HCT116 (cell line): ENCODE data around the gene CACNA1A. TPM values are rescaled to one million over a fixed set of nuclear protein-coding genes. Genes with fewer than 3 reads are reported as not detected.

Experiments
- ATAC-seq: fragments of 200-7000 bp; cut with Tn5 transposase; 2 replicates; pipeline ENCODE4 v1.9.1; 2020; ENCODE audit warnings: mild to moderate bottlenecking, moderate library complexity
- BruUV-seq: library from RNA; stranded (reverse); fragments of 400-500 nt; replicated peaks from 2 replicates; lab custom pipeline; 2021; lab: Mats Ljungman, UMichigan
- CTCF ChIA-PET: fragments of 300-600 bp; sonication (Branson Sonifier 250); formaldehyde crosslinking; loops from one replicate; lab custom pipeline; 2021; ENCODE audit warnings: antibody characterized with exemption; lab: Charles Lee
- POLR2A ChIA-PET: fragments of 300-600, 350-600 bp; sonication (Branson Sonifier 250); formaldehyde crosslinking; loops from one replicate; lab custom pipeline; 2021; ENCODE audit warnings: antibody characterized with exemption; lab: Charles Lee
- RAD21 ChIA-PET, 2 experiments: fragments of 300-600 bp; sonication (Branson Sonifier 250); formaldehyde crosslinking; loops; one replicate each; lab custom pipeline; 2023; ENCODE audit warnings: low total read pairs in 2 of 2; ENCODE audit not compliant: uncharacterized antibody in 2 of 2, unreplicated experiment in 2 of 2, low non-redundant PET in 1 of 2; lab: Charles Lee
- DNase-seq: peaks from one replicate; pipeline ENCODE4 v3.0.0-alpha.2; 2010; ENCODE audit warnings: low read depth, low spot score
- H2AFZ ChIP-seq: fragments of 200-600 bp; shearing (Covaris generic), sonication (generic); 2 replicates; pipeline ENCODE4 v1.6.1; 2017; ENCODE audit warnings: low read depth, mixed run types, mixed read lengths, antibody characterized with exemption, low read length; ENCODE audit not compliant: poor library complexity, severe bottlenecking
- H3K27ac ChIP-seq: 2 replicates; pipeline ENCODE4 v1.5.1; 2012; ENCODE audit warnings: low read depth, low read length
- H3K27me3 ChIP-seq: fragments of 200-600 bp; sonication (generic); 2 replicates; pipeline ENCODE4 v1.6.1; 2016; ENCODE audit warnings: mixed run types, low read length, mixed read lengths; ENCODE audit not compliant: insufficient read depth
- H3K36me3 ChIP-seq, 2 experiments: fragments of 200-500 bp in 1 of 2; fragments of 200-600 bp in 1 of 2; sonication (Bioruptor generic) in 1 of 2; sonication (generic) in 1 of 2; 2 replicates each; pipeline versions ENCODE4 v1.5.1 to v1.6.1; 2014 to 2016; ENCODE audit warnings: low read length in 2 of 2, inconsistent platforms in 1 of 2, mixed read lengths in 1 of 2, mixed run types in 1 of 2; ENCODE audit not compliant: insufficient read depth in 2 of 2, control insufficient read depth in 1 of 2
- H3K4me1 ChIP-seq, 2 experiments: fragments of 200-600 bp in 1 of 2; sonication (generic) in 1 of 2; 2 replicates each; pipeline versions ENCODE4 v1.5.1 to v1.6.1; 2012 to 2017; ENCODE audit warnings: low read length in 2 of 2, inconsistent platforms in 1 of 2, mild to moderate bottlenecking in 1 of 2, mixed read lengths in 1 of 2, mixed run types in 1 of 2, moderate library complexity in 1 of 2; ENCODE audit not compliant: insufficient read depth in 2 of 2, control insufficient read depth in 1 of 2
- H3K4me2 ChIP-seq: fragments of 200-600 bp; sonication (generic); 2 replicates; pipeline ENCODE4 v1.6.1; 2017; ENCODE audit warnings: mixed run types, low read length, mixed read lengths
- H3K4me3 ChIP-seq, 2 experiments: fragments of 200-600 bp in 1 of 2; sonication (generic) in 1 of 2; replicated peaks in 1 of 2; 2 replicates each; pipeline ENCODE4 v1.5.1; 2011 to 2016; ENCODE audit warnings: low read length in 2 of 2, control low read depth in 1 of 2, low read depth in 1 of 2, mild to moderate bottlenecking in 1 of 2, mixed read lengths in 1 of 2, mixed run types in 1 of 2
- H3K79me2 ChIP-seq: fragments of 200-600 bp; sonication (generic); 2 replicates; pipeline ENCODE4 v1.6.1; 2017; ENCODE audit warnings: mild to moderate bottlenecking, mixed run types, low read length, moderate library complexity, mixed read lengths; ENCODE audit not compliant: insufficient read depth
- H3K9ac ChIP-seq: fragments of 200-600 bp; sonication (generic); 2 replicates; pipeline ENCODE4 v1.6.1; 2016; ENCODE audit warnings: low read length, mixed read lengths
- H3K9me2 ChIP-seq: fragments of 200-600 bp; sonication (generic), shearing (Covaris generic); 2 replicates; pipeline ENCODE4 v1.6.1; 2017; ENCODE audit warnings: mixed run types, mild to moderate bottlenecking, moderate library complexity; ENCODE audit not compliant: insufficient read depth
- H3K9me3 ChIP-seq, 2 experiments: fragments of 200-500 bp in 1 of 2; fragments of 200-600 bp in 1 of 2; sonication (Bioruptor generic) in 1 of 2; sonication (generic) in 1 of 2; 2 replicates each; pipeline ENCODE4 v1.6.1; 2014 to 2017; ENCODE audit warnings: low read length in 2 of 2, mixed read lengths in 2 of 2, inconsistent platforms in 1 of 2, low read depth in 1 of 2, mild to moderate bottlenecking in 1 of 2, mixed run types in 1 of 2, moderate library complexity in 1 of 2; ENCODE audit not compliant: control insufficient read depth in 1 of 2, insufficient read depth in 1 of 2
- H4K20me1 ChIP-seq: fragments of 200-600 bp; sonication (generic), shearing (Covaris generic); 2 replicates; pipeline ENCODE4 v1.6.1; 2017; ENCODE audit warnings: mixed run types, mild to moderate bottlenecking, moderate library complexity; ENCODE audit not compliant: insufficient read depth
- CEBPB ChIP-seq: IDR thresholded peaks from 2 replicates; pipeline ENCODE4 v1.6.1; 2012; ENCODE audit warnings: low read depth
- ELF1 ChIP-seq: IDR thresholded peaks from 2 replicates; pipeline ENCODE4 v1.6.1; 2012; ENCODE audit warnings: low read depth, borderline replicate concordance
- EZH2 ChIP-seq: fragments of 200-600 bp; sonication (generic); IDR thresholded peaks from 2 replicates; pipeline ENCODE4 v1.6.1; 2017; ENCODE audit warnings: antibody characterized with exemption, mixed run types
- EZH2phosphoT487 ChIP-seq: fragments of 200-600 bp; IDR thresholded peaks from 2 replicates; pipeline ENCODE4 v1.6.1; 2018; ENCODE audit warnings: antibody characterized with exemption, borderline replicate concordance
- FOSL1 ChIP-seq: IDR thresholded peaks from 2 replicates; pipeline ENCODE4 v1.6.1; 2012; ENCODE audit warnings: low read depth
- JUND ChIP-seq: IDR thresholded peaks from 2 replicates; pipeline ENCODE4 v1.6.1; 2012
- POLR2A ChIP-seq: IDR thresholded peaks from 2 replicates; pipeline ENCODE4 v1.7.0; 2011; ENCODE audit warnings: borderline replicate concordance; ENCODE audit not compliant: insufficient read depth, insufficient read length; ENCODE audit errors: extremely low read depth
- POLR2AphosphoS5 ChIP-seq: IDR thresholded peaks from 2 replicates; pipeline ENCODE4 v1.6.1; 2011; ENCODE audit warnings: mild to moderate bottlenecking, low read depth, low read length, moderate library complexity
- SIN3A ChIP-seq: IDR thresholded peaks from 2 replicates; pipeline ENCODE4 v1.6.1; 2012; ENCODE audit warnings: low read depth
- SP1 ChIP-seq: IDR thresholded peaks from 2 replicates; pipeline ENCODE4 v1.6.1; 2012; ENCODE audit warnings: low read depth
- SRF ChIP-seq: IDR thresholded peaks from 2 replicates; pipeline ENCODE4 v1.6.1; 2012; ENCODE audit warnings: low read depth
- TCF7L2 ChIP-seq: IDR thresholded peaks from 2 replicates; pipeline ENCODE4 v1.7.0; 2011; ENCODE audit warnings: borderline replicate concordance, inconsistent platforms; ENCODE audit not compliant: insufficient read depth, insufficient read length; ENCODE audit errors: extremely low read depth
- YY1 ChIP-seq: IDR thresholded peaks from 2 replicates; pipeline ENCODE4 v1.6.1; 2011; ENCODE audit warnings: low read length, low read depth, moderate library complexity, mild to moderate bottlenecking; ENCODE audit not compliant: insufficient replicate concordance; ENCODE audit errors: extremely low read depth
- ZFX ChIP-seq: fragments of 450-650 bp; IDR thresholded peaks from 2 replicates; pipeline ENCODE4 v1.6.1; 2017
- intact Hi-C: fragments of 100-400 bp; cut with micrococcal nuclease; formaldehyde crosslinking; loops from 2 replicates; pipeline ENCODE4 v1.10.0; 2022
- total RNA-seq: library from RNA; stranded (reverse); gene quantifications from one replicate; pipeline ENCODE4 v1.2.1, GENCODE V29; 2021; ENCODE audit not compliant: unreplicated experiment
- TF ChIP-seq, protein P1 (sequence below): IDR thresholded peaks from 2 replicates; pipeline ENCODE4 v1.6.1; 2012
- TF ChIP-seq, protein P2 (sequence below): IDR thresholded peaks from 2 replicates; pipeline ENCODE4 v1.6.1; 2011; ENCODE audit warnings: mild to moderate bottlenecking, low read length, moderate library complexity; ENCODE audit not compliant: insufficient replicate concordance; ENCODE audit errors: extremely low read depth
- TF ChIP-seq, protein P3 (sequence below), 3 experiments: fragments of 200-600 bp in 1 of 3; sonication (generic) in 1 of 3; IDR thresholded peaks in 2 of 3; conservative IDR thresholded peaks in 1 of 3; 2 replicates each; pipeline ENCODE4 v1.5.1; 2012 to 2017; ENCODE audit warnings: low read depth in 2 of 3, low read length in 2 of 3, antibody characterized with exemption in 1 of 3, borderline replicate concordance in 1 of 3, control low read depth in 1 of 3, mild to moderate bottlenecking in 1 of 3, mixed read lengths in 1 of 3, mixed run types in 1 of 3, moderate library complexity in 1 of 3; ENCODE audit not compliant: insufficient read depth in 1 of 3

CACNA1A gene
- total RNA-seq, 1 experiment from 2014 or later, result 7.5 TPM

DNA sequence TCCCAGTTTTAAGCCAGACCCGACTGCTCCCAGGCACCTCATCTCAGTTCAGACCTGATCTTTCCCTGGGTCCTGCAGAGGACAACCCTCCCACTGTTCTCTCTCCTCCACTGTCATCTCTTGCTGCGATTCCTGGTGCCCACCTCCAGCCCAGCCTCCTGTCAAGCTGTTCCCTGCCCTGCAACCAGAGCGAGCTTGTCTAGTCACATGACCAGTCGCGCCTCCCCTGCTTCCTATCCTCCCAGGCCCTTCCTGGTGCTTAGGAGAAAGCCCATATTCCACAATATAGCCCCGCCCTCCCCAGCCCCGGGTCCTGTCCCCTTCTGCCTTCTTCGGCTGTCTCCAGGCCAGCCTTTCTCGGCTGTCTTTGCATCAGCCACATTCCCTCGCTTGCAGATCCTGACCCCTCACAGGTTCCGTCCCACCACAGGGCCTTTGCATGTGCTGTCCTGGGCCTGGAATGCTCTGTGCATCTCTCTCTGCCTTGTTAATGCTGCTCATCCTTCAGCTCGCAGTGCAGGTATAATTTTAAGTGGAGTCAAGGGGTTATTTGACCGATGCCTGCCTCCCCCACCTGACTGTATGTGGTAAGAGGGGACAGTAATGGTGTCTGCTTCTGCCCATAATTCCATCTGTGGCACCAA is 267.3 kb downstream of the CACNA1A start:
- Histone ChIP-seq H3K4me3 (no peak overlapping the region), H3K9ac (no peak overlapping the region), H3K9me2 (no peaks in the 10 kb centered on the region), H3K4me1 (peaks cover 4 to 18% of the 10 kb centered on the region in 2 experiments; a peak in 3 of 4 replicates), H2AFZ (no peak overlapping the region), H3K79me2 (no peaks in the 10 kb centered on the region), H3K9me3 (no peaks in the 10 kb centered on the region), H3K27ac (no peak overlapping the region), H3K27me3 (no peaks in the 10 kb centered on the region), H4K20me1 (no peaks in the 10 kb centered on the region), H3K36me3 (no peaks in the 10 kb centered on the region), H3K4me2 (no peak overlapping the region)
- BruUV-seq, result no TSS peak
- ATAC-seq (no peak), DNase-seq (no peak)
- intact Hi-C loops, result no loop called here
- ChIA-PET RAD21 (no interaction called here), CTCF (no interaction called here), POLR2A (no interaction called here)
- TF ChIP-seq YY1 (no peak), EZH2phosphoT487 (no peak), POLR2AphosphoS5 (no peak), SP1 (no peak), FOSL1 (no peak), POLR2A (no peak), SRF (no peak), JUND (no peak), ELF1 (no peak), EZH2 (no peak), ZFX (no peak), TCF7L2 (no peak), CEBPB (no peak), SIN3A (no peak)
- TF ChIP-seq, protein P1, sequence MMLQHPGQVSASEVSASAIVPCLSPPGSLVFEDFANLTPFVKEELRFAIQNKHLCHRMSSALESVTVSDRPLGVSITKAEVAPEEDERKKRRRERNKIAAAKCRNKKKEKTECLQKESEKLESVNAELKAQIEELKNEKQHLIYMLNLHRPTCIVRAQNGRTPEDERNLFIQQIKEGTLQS, result no peak
- TF ChIP-seq, protein P2, sequence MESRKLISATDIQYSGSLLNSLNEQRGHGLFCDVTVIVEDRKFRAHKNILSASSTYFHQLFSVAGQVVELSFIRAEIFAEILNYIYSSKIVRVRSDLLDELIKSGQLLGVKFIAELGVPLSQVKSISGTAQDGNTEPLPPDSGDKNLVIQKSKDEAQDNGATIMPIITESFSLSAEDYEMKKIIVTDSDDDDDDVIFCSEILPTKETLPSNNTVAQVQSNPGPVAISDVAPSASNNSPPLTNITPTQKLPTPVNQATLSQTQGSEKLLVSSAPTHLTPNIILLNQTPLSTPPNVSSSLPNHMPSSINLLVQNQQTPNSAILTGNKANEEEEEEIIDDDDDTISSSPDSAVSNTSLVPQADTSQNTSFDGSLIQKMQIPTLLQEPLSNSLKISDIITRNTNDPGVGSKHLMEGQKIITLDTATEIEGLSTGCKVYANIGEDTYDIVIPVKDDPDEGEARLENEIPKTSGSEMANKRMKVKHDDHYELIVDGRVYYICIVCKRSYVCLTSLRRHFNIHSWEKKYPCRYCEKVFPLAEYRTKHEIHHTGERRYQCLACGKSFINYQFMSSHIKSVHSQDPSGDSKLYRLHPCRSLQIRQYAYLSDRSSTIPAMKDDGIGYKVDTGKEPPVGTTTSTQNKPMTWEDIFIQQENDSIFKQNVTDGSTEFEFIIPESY, result no peak
- TF ChIP-seq, protein P3, sequence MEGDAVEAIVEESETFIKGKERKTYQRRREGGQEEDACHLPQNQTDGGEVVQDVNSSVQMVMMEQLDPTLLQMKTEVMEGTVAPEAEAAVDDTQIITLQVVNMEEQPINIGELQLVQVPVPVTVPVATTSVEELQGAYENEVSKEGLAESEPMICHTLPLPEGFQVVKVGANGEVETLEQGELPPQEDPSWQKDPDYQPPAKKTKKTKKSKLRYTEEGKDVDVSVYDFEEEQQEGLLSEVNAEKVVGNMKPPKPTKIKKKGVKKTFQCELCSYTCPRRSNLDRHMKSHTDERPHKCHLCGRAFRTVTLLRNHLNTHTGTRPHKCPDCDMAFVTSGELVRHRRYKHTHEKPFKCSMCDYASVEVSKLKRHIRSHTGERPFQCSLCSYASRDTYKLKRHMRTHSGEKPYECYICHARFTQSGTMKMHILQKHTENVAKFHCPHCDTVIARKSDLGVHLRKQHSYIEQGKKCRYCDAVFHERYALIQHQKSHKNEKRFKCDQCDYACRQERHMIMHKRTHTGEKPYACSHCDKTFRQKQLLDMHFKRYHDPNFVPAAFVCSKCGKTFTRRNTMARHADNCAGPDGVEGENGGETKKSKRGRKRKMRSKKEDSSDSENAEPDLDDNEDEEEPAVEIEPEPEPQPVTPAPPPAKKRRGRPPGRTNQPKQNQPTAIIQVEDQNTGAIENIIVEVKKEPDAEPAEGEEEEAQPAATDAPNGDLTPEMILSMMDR (IDR thresholded peaks at IDR 0.05 in 2 of 3, conservative IDR thresholded peaks at IDR 0.05 in 1 of 3; ENCODE audit: borderline replicate concordance in 1 of 3, insufficient read depth in 1 of 3, low read depth in 2 of 3, low read length in 2 of 3), result no peak
